OCI-LY1 (cell line): Measurements from ENCODE around the gene LTBP2.

Experiments
- H2AFZ ChIP-seq: fragments of 200-600 bp; sonication (generic), shearing (Covaris generic); 2 replicates; pipeline ENCODE4 v1.6.0; 2014; ENCODE audit warnings: antibody characterized with exemption, mild to moderate bottlenecking, low read length
- H3F3A ChIP-seq: fragments of 200-600 bp; sonication (generic), shearing (Covaris generic); 2 replicates; pipeline ENCODE4 v1.6.0; 2014; ENCODE audit warnings: mild to moderate bottlenecking, antibody characterized with exemption, low read length, moderate library complexity; ENCODE audit not compliant: insufficient read depth
- H3K27ac ChIP-seq: fragments of 200-600 bp; sonication (generic); 2 replicates; pipeline ENCODE4 v1.5.1; 2014; ENCODE audit warnings: low read length, mixed run types, mild to moderate bottlenecking, low read depth; ENCODE audit not compliant: poor library complexity, severe bottlenecking
- H3K27me3 ChIP-seq: fragments of 200-600 bp; sonication (generic); 2 replicates; pipeline ENCODE4 v1.6.0; 2014; ENCODE audit warnings: antibody characterized with exemption, mild to moderate bottlenecking, low read length, moderate library complexity; ENCODE audit not compliant: insufficient read depth
- H3K36me3 ChIP-seq: fragments of 200-600 bp; sonication (generic); 2 replicates; pipeline ENCODE4 v1.6.1; 2014; ENCODE audit warnings: mild to moderate bottlenecking, antibody characterized with exemption, low read length, moderate library complexity, mixed read lengths; ENCODE audit not compliant: insufficient read depth
- H3K4me1 ChIP-seq: fragments of 200-600 bp; sonication (generic); 2 replicates; pipeline ENCODE4 v1.5.1; 2014; ENCODE audit warnings: mild to moderate bottlenecking, low read length, moderate library complexity; ENCODE audit not compliant: insufficient read depth, severe bottlenecking
- H3K4me2 ChIP-seq: fragments of 200-600 bp; sonication (generic), shearing (Covaris generic); 2 replicates; pipeline ENCODE4 v1.6.1; 2014; ENCODE audit warnings: low read length
- H3K4me3 ChIP-seq: fragments of 200-600 bp; sonication (generic); 2 replicates; pipeline ENCODE4 v1.5.1; 2014; ENCODE audit warnings: low read length, low read depth, mild to moderate bottlenecking, mixed read lengths; ENCODE audit not compliant: poor library complexity, severe bottlenecking
- H3K79me2 ChIP-seq: fragments of 200-600 bp; shearing (Covaris generic); 2 replicates; pipeline ENCODE4 v1.6.1; 2016; ENCODE audit warnings: mixed run types, low read length, mixed read lengths; ENCODE audit not compliant: insufficient read depth
- H3K9ac ChIP-seq: fragments of 200-600 bp; sonication (generic), shearing (Covaris generic); 2 replicates; pipeline ENCODE4 v1.6.1; 2014; ENCODE audit warnings: mild to moderate bottlenecking, low read length, mixed read lengths
- H3K9me2 ChIP-seq: fragments of 200-600 bp; sonication (generic), shearing (Covaris generic); 2 replicates; pipeline ENCODE4 v1.6.1; 2014; ENCODE audit warnings: low read depth, mild to moderate bottlenecking, low read length, mixed read lengths
- H3K9me3 ChIP-seq: fragments of 200-600 bp; shearing (Covaris generic); 2 replicates; pipeline ENCODE4 v1.6.1; 2014; ENCODE audit warnings: low read length, mixed read lengths
- H4K20me1 ChIP-seq: fragments of 200-600 bp; sonication (generic), shearing (Covaris generic); 2 replicates; pipeline ENCODE4 v1.6.0; 2016; ENCODE audit warnings: mild to moderate bottlenecking, low read length; ENCODE audit not compliant: insufficient read depth
- CTCF ChIP-seq: fragments of 200-600 bp; sonication (generic), shearing (Covaris generic); IDR thresholded peaks from 2 replicates; pipeline ENCODE4 v1.5.1; 2017; ENCODE audit warnings: mild to moderate bottlenecking, antibody characterized with exemption, low read length, moderate library complexity, mixed read lengths
- EZH2 ChIP-seq: fragments of 200-600 bp; sonication (generic), shearing (Covaris generic); IDR thresholded peaks from 2 replicates; pipeline ENCODE4 v1.8.0; 2017; ENCODE audit warnings: borderline replicate concordance, mixed run types, mild to moderate bottlenecking, antibody characterized with exemption, low read length, moderate library complexity, mixed read lengths

The LTBP2 gene

DNA sequence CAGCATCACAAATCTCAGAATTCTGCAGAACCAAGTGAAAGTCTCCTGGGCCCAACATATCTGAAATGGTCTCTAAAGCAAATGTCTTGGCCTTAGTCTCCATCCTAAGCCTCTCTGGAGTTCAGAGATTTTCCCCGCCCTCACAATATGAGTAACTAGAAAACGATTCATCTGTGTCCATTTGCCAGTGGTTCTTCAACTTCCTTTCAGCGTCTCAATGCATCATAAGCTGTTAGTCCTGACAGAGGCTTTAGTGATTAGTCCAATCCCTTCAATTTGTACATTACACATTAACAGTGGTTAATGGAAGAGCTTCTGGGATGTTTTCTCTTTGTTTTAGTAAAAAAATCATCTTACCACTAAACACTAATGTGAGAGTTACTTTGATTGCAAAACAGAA is 136.4 kb downstream of the LTBP2 start:
- H3K4me1 ChIP-seq, result no peaks in the 10 kb centered on the region
- no peaks in the 10 kb centered on the region for H3K9me2 ChIP-seq
- no peaks in the 10 kb centered on the region for H3K79me2 ChIP-seq
- no peak overlapping the region for H3K4me2 ChIP-seq
- no peak overlapping the region for H2AFZ ChIP-seq
- TF ChIP-seq EZH2 (no peak), CTCF (no peak)
- H3K9me3 ChIP-seq, result no peaks in the 10 kb centered on the region
- no peaks in the 10 kb centered on the region for H3K27me3 ChIP-seq
- H3K9ac ChIP-seq, result no peak overlapping the region
- H3F3A ChIP-seq, result no peaks in the 10 kb centered on the region
- H3K27ac ChIP-seq, result no peak overlapping the region
- H4K20me1 ChIP-seq, result no peaks in the 10 kb centered on the region
- H3K36me3 ChIP-seq, result 0 out of 2 replicates have a peak, but pooled peaks cover 3% of the 10 kb centered on the region
- H3K4me3 ChIP-seq, result no peak overlapping the region

DNA sequence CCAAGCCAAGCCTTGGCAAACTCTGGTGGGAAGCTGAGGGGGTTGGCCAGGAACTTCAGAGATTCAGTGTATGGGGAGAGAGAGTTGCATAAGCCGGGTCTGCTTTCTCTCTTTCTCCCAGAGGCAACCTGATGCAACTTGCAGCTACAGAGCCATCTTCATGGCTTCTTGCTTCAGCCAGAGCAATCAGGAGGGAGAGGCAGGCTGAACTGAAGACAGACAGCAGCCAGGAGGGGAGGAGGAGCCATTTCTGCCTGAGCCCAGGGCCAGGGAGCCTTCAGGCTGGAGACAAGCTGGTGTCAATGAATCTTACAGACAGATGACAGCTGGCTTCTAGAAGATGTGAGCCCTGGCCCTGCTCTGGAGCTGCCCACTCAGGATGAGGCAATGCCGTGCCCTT is 137.7 kb downstream of the LTBP2 start:
- Histone ChIP-seq H3K4me2 (no peak overlapping the region), H2AFZ (no peak overlapping the region), H3K4me1 (no peaks in the 10 kb centered on the region), H3K36me3 (no peaks in the 10 kb centered on the region), H3K9me2 (no peaks in the 10 kb centered on the region), H3K27ac (no peak overlapping the region), H3F3A (no peaks in the 10 kb centered on the region), H4K20me1 (no peaks in the 10 kb centered on the region), H3K9me3 (no peaks in the 10 kb centered on the region), H3K27me3 (no peaks in the 10 kb centered on the region), H3K9ac (no peak overlapping the region), H3K79me2 (no peaks in the 10 kb centered on the region), H3K4me3 (no peak overlapping the region)
- TF ChIP-seq EZH2, result no peak
- TF ChIP-seq CTCF, result no peak

- Histone ChIP-seq H3K9ac (no peak overlapping the region), H3K27ac (no peak overlapping the region), H3K36me3 (no peaks in the 10 kb centered on the region), H3F3A (no peaks in the 10 kb centered on the region), H2AFZ (no peak overlapping the region), H4K20me1 (no peaks in the 10 kb centered on the region), H3K4me2 (no peak overlapping the region), H3K9me2 (no peaks in the 10 kb centered on the region), H3K27me3 (no peaks in the 10 kb centered on the region), H3K79me2 (no peaks in the 10 kb centered on the region), H3K4me1 (no peaks in the 10 kb centered on the region), H3K4me3 (no peak overlapping the region), H3K9me3 (no peaks in the 10 kb centered on the region)
- TF ChIP-seq EZH2 (no peak), CTCF (no peak)
Measured at GRCh38 chr14:74472601-74473000, 139.4 kb downstream of the LTBP2 start.
